Fibroblast of skin of right quadriceps (primary cell): Measurements from ENCODE around the gene NEDD1.
A peak's percentile ranks its signal among the peaks of the same experiment; 100 is the strongest.

Source experiments
- DNase-seq: peaks from one replicate; pipeline ENCODE4 v3.0.0-alpha.2; 2013

The NEDD1 gene, protein sequence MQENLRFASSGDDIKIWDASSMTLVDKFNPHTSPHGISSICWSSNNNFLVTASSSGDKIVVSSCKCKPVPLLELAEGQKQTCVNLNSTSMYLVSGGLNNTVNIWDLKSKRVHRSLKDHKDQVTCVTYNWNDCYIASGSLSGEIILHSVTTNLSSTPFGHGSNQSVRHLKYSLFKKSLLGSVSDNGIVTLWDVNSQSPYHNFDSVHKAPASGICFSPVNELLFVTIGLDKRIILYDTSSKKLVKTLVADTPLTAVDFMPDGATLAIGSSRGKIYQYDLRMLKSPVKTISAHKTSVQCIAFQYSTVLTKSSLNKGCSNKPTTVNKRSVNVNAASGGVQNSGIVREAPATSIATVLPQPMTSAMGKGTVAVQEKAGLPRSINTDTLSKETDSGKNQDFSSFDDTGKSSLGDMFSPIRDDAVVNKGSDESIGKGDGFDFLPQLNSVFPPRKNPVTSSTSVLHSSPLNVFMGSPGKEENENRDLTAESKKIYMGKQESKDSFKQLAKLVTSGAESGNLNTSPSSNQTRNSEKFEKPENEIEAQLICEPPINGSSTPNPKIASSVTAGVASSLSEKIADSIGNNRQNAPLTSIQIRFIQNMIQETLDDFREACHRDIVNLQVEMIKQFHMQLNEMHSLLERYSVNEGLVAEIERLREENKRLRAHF

GRCh38 chr12:96906849-96907670, at the start of gene NEDD1:
Gene NEDD1, plus strand, starts transcription at chr12:96907257. Its CDS starts 2,503 bp downstream, at chr12:96909760.
- peak; percentile 75 for DNase-seq

DNA sequence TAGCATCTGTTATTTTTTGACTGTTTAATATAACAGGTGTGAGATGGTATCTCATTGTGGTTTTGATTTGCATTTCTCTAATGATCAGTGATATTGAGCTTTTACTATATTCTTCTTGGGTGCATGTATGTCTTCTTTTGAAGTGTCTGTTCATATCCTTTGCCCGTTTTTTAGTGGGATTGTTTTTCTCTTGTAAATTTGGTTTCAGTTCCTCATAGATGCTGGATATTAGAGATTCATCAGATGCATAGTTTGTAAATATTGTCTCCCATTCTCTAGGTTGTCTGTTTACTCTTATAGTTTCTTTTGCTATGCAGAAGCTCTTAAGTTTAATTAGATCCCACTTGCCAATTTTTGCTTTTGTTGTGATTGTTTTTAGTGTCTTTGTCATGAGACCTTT, 48.9 kb upstream of the NEDD1 start:
- DNase-seq = no peak

DNA sequence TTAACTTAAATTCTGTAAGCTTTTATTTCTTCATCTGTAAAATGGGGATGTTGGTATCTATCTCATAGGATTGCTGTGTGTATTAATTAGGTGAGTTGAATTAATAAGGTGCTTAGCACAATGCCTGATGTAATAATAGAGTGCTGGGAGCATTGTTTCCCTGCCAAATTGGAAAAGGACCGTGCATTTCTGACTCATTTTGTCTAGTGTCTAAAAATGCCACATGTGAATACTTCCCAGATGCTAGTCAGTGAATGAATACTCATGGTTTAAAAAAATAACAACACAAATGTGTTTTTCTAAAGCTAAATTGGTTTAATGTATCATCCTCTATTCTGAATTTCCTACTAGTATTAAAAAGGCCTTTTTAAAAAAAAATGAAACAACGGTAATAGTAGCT, 45.4 kb upstream of the NEDD1 start:
- peak; percentile 19 for DNase-seq

DNA sequence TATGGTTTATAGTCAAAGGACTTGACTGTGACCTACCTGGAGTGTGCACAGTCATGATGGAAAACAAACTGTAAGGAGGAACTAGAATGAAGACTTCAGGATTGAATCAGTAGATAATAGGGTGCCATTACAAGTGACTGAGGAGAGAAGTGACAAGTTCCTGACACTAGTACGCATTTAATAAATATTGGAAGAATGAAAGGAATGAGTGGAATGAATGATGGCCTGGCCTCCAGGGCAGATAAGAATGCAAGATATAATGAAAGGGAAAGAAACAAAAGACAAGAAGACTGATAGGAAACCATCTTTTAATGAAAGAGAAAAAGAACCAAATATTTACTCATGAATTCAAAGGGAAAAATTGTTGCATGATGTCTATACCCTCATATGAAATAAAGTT, 44.7 kb upstream of the NEDD1 start:
- DNase-seq = no peak

DNA sequence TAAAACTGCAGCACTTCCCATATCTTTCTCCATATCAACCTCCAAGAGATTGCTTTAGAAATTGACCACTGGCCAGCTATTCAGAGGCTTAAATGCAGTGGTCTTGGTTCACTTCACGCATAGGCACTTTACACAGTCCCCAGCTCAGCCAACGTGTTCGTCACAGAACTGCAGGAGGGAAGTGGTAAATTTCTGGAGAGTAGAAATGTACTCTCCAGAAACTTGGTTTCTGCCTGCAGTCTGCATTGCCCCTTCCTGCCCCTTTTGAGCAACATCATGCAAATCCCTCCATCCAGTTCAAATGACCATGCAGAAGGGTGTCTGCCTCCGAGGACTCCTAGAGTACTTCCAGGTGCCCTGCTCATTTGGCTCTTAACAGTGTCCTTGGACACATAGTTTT, 42.7 kb upstream of the NEDD1 start:
- DNase-seq = no peak

- no peak for DNase-seq
These were observed 40.1 kb upstream of the NEDD1 start for GRCh38 chr12:96866801-96867590.

- no peak for DNase-seq
These were observed 36.1 kb upstream of the NEDD1 start for GRCh38 chr12:96870946-96871345.

DNA sequence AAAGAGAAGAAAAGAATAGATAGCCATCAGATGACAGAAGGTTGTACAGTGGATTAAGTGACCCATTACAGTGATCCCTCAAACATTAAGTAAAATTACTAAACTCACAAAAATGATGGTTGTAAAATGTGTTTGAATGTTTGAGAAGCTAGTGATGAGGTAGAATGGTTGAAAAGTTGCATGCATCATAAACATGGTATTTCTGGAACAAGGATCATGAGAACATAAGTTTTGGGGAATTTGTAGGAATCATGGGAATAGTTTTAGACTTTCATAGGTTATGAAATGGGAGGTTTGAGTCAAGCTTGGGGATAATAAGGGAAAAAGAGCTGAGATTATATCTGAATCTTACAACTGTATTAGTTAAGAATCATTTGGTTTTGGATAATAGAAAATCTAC, 34.1 kb upstream of the NEDD1 start:
- peak; percentile 43 for DNase-seq

DNA sequence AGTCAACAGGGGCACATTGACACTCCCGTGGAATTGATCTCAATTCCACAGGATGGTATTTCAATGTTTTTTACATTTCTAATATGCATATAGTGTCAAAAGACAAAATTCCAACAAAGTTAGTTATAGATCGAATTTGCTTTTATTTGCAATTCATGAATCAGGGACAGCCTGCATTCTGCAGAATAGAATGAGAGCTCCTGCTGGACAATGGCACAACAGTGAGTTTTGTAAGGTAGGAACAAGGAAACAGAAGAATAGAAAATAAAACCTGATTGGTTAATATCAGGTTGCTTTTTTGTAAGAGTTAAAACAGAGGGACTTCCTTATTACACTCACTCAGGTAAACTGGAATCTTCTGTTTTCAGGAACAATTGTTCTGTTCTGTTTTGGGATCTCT, 32.8 kb upstream of the NEDD1 start:
- no peak for DNase-seq

DNA sequence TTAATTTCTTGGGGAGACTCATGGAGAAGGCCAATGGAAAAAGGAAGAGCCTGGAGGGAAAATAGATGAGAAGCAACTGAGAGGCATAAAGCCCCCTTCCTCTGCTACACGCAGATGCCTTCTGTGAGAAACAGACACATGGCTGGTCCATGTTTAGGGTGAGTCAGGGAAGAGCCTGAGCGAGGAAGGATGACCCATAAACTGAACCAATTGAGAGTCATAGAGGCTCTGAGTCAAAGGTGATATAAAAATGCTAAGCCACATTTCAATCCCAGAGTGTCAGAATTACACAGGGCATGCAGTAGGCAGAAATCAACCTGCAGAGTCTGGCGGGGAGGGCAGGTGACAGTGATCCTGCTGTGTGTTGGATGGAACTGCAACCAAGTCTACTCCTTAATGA, 30.1 kb upstream of the NEDD1 start:
- peak; percentile 37 for DNase-seq

- peak; percentile 89 for DNase-seq
These were observed 28.4 kb upstream of the NEDD1 start for GRCh38 chr12:96878704-96879103.

GRCh38 chr12:96879301-96879700, 27.8 kb upstream of the NEDD1 start:
- DNase-seq = no peak

GRCh38 chr12:96880220-96880619, 26.8 kb upstream of the NEDD1 start:
- no peak for DNase-seq

DNA sequence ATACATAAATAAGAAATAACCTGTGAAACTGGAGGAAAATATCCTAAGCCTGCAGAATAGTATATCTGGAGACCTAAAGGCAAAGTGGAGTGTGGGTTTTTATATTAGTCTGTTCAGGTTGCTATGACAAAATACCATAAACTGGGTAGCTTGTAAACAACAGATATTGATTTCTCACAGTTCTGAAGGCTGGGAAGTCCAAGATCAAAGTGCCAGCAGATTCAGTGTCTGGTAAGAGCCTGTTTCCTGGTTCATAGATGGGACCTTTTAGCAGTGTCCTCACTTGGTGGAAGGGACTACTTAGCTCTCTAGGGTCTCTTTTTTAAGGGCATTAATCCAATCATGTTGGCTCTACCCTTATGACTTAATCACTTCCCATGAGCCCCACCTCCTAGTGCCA, 25.4 kb upstream of the NEDD1 start:
- DNase-seq = no peak

DNA sequence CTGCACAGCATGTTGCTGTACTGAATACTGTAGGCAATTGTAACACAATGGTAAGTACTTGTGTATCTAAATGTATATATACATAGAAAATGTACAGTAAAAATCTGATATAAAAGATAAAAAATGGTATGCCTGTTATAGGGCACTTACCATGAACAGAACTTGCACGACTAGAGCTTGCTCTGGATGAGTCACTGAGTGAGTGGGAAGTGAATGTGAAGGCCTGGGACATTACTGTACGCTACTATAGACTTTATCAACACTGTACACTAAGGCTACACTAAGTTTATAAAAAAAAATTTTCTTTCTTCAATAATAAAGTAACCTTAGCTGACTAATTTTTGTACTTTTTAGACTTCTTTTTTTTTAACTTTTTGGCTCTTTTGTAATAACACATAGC, 24.2 kb upstream of the NEDD1 start:
- peak; percentile 79 for DNase-seq

DNA sequence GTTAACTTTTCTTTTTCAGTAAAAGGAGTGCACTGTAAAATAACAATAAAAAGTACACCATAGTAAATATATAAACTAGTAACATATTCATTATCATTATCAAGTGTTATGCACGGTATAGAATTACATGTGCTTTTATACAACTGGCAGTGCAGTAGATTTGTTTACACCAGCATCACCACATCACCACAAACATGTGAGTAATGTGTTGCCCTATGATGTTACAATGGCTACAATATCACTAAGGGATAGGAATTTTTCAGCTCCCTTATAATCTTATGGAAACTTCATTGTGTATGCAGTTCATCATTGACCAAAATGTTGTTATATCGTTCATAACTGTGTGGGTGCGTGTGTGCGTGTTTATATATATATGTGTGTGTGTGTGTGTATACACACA, 23.5 kb upstream of the NEDD1 start:
- DNase-seq = no peak

GRCh38 chr12:96886998-96887677, 19.9 kb upstream of the NEDD1 start:
- peak; percentile 51 for DNase-seq

- DNase-seq = peak; percentile 77
These were observed 17.7 kb upstream of the NEDD1 start for GRCh38 chr12:96889273-96889933.

DNA sequence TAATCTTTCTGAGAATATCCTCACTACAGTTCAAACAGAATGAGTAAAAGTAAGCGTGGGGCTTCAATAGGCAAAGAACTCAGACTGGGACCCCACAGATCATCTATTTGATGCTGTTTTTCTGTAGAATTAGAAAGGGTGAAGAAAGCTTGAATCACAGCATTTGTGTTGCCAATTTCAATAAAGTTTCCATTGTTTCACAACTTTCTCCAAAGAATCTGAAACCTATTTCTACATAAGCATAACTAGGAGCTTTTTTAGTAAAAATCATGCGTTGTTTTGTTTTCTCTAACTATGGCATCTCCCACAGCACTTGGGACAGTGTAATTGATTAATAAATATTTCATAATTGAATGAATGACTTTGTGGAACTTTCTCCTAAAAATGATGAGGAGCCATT, 16.7 kb upstream of the NEDD1 start:
- no peak for DNase-seq

GRCh38 chr12:96892104-96892503, 15.0 kb upstream of the NEDD1 start:
- DNase-seq = no peak

- no peak for DNase-seq
These were observed 9.6 kb upstream of the NEDD1 start for GRCh38 chr12:96897421-96897820.

DNA sequence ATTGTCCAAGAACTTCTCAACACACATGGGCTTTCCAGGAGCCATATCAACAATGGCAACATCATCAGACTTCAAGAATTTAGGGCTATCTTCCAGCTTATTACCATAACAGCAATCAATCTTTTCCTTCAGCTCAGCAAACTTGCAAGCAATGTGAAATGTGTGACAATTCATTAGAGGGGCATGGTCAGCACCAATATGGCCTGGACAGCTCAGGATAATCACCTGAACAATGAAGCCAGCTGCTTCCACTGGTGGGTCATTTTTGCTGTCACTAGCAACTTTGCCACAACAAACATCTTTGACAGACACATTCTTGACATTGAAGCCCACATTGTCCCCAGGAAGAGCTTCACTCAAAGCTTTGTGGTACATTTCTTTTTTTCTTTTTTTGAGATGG, 5.9 kb upstream of the NEDD1 start:
- DNase-seq = no peak
